Fibroblast of lung (primary cell): ENCODE results near the gene PIGN.

Experiments used
- EZH2 ChIP-seq: IDR thresholded peaks from 2 replicates; pipeline ENCODE4 v1.5.1; 2012; ENCODE audit warnings: low read length, control low read depth, mild to moderate bottlenecking; ENCODE audit errors: missing control alignments
- TF ChIP-seq, protein P1 (sequence below), 2 donors: IDR thresholded peaks in 1 of 2; conservative IDR thresholded peaks in 1 of 2; 1 replicate in 1 of 2; 2 replicates in 1 of 2; pipeline ENCODE4 v1.5.1; 2011 to 2012; ENCODE audit warnings: low read length in 2 of 2, control low read depth in 1 of 2, inconsistent platforms in 1 of 2, low read depth in 1 of 2, mild to moderate bottlenecking in 1 of 2

DNA sequence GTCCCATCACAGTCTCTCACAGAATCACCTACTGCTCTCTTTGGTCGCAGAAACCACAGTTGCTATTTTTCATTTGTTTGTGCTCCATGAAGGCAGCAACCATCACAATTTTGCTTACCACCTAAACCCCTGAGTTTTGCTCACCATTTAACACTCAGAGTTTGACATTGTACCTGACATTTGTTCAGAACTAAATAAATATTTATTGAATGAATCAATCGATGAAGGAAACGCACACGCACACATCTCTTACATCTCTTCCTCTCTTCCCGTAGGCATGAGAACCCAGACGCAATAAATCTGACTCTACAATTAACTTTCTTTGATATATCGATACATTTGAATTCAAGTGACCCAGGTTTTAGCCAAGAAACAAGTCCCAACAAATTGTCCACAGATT lies 188.5 kb downstream of the PIGN start:
- TF ChIP-seq, protein P1, sequence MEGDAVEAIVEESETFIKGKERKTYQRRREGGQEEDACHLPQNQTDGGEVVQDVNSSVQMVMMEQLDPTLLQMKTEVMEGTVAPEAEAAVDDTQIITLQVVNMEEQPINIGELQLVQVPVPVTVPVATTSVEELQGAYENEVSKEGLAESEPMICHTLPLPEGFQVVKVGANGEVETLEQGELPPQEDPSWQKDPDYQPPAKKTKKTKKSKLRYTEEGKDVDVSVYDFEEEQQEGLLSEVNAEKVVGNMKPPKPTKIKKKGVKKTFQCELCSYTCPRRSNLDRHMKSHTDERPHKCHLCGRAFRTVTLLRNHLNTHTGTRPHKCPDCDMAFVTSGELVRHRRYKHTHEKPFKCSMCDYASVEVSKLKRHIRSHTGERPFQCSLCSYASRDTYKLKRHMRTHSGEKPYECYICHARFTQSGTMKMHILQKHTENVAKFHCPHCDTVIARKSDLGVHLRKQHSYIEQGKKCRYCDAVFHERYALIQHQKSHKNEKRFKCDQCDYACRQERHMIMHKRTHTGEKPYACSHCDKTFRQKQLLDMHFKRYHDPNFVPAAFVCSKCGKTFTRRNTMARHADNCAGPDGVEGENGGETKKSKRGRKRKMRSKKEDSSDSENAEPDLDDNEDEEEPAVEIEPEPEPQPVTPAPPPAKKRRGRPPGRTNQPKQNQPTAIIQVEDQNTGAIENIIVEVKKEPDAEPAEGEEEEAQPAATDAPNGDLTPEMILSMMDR (conservative IDR thresholded peaks at IDR 0.05 in 1 of 2, IDR thresholded peaks at IDR 0.05 in 1 of 2; ENCODE audit: low read depth in 1 of 2, low read length in 2 of 2): no peak
- TF ChIP-seq EZH2: no peak
